H1 (cell line): ENCODE measurements around the gene TRIM27. TPM values are rescaled to one million over a fixed set of nuclear protein-coding genes. Genes with fewer than 3 reads are reported as not detected.

ENCODE experiments used
- CTCF ChIA-PET: fragments of 300-600 bp; sonication (Branson Sonifier 250); formaldehyde crosslinking; loops from one replicate; lab custom pipeline; 2021; ENCODE audit not compliant: partially characterized antibody; lab: Charles Lee
- POLR2A ChIA-PET: fragments of 300-600 bp; sonication (Branson Sonifier 250); formaldehyde crosslinking; loops from one replicate; lab custom pipeline; 2021; ENCODE audit warnings: inconsistent platforms; ENCODE audit not compliant: partially characterized antibody; lab: Charles Lee
- DNase-seq, 2 experiments: peaks; one replicate each; pipeline versions ENCODE4 v3.0.0 to v3.0.0-alpha.2; 2010 to 2022; ENCODE audit warnings: low spot score in 2 of 2, low read depth in 1 of 2, mixed read lengths in 1 of 2
- FAIRE-seq: peaks from 2 replicates; lab custom pipeline; 2011; peaks lifted over from hg19 to GRCh38; lab: Jason Lieb, UNC
- H2AFZ ChIP-seq: 2 replicates; pipeline ENCODE4 v1.8.1; 2012; ENCODE audit warnings: low read length, inconsistent platforms
- H2AK5ac ChIP-seq: 2 replicates; pipeline ENCODE4 v1.6.1; 2013; ENCODE audit warnings: low read depth, low read length
- H2BK120ac ChIP-seq: replicated peaks from 2 replicates; pipeline ENCODE3; 2013; ENCODE audit warnings: low read depth, low read length, inconsistent platforms
- H2BK12ac ChIP-seq: 2 replicates; pipeline ENCODE4 v1.6.1; 2013; ENCODE audit warnings: low read depth, low read length
- H2BK15ac ChIP-seq: 2 replicates; pipeline ENCODE4 v1.6.1; 2013; ENCODE audit warnings: low read length
- H2BK20ac ChIP-seq: 2 replicates; pipeline ENCODE4 v1.6.1; 2013; ENCODE audit warnings: low read length
- H2BK5ac ChIP-seq: 2 replicates; pipeline ENCODE4 v1.6.1; 2013; ENCODE audit warnings: low read depth, low read length
- H3K14ac ChIP-seq: 2 replicates; pipeline ENCODE4 v1.6.1; 2013; ENCODE audit warnings: inconsistent platforms; ENCODE audit not compliant: insufficient read length
- H3K18ac ChIP-seq: 2 replicates; pipeline ENCODE4 v1.6.1; 2013; ENCODE audit warnings: low read length; ENCODE audit errors: extremely low read depth
- H3K23ac ChIP-seq: 2 replicates; pipeline ENCODE4 v1.6.1; 2013; ENCODE audit warnings: inconsistent platforms; ENCODE audit not compliant: insufficient read length
- H3K23me2 ChIP-seq: 2 replicates; pipeline ENCODE4 v1.6.1; 2013; ENCODE audit warnings: low read depth, low read length
- H3K27ac ChIP-seq: 2 replicates; pipeline ENCODE4 v1.6.1; 2011; ENCODE audit warnings: low read depth, low read length, inconsistent platforms
- H3K27me3 ChIP-seq, 4 experiments: replicated peaks in 1 of 4; 1 replicate in 1 of 4; 2 replicates in 3 of 4; pipeline versions ENCODE4 v1.6.1 to v1.8.1; 2011 to 2013; ENCODE audit warnings: low read length in 3 of 4, mild to moderate bottlenecking in 3 of 4, inconsistent platforms in 2 of 4, mixed read lengths in 2 of 4, moderate library complexity in 1 of 4; ENCODE audit not compliant: control insufficient read depth in 3 of 4, insufficient read depth in 3 of 4; ENCODE audit errors: extremely low read depth in 1 of 4
- H3K36me3 ChIP-seq, 4 experiments: 2 replicates each; pipeline versions ENCODE4 v1.6.1 to v1.8.1; 2011 to 2013; ENCODE audit warnings: mild to moderate bottlenecking in 4 of 4, low read length in 3 of 4, moderate library complexity in 2 of 4, control low read depth in 1 of 4, inconsistent platforms in 1 of 4; ENCODE audit not compliant: insufficient read depth in 4 of 4, control insufficient read depth in 2 of 4
- H3K4ac ChIP-seq: replicated peaks from 2 replicates; pipeline ENCODE3; 2013; ENCODE audit warnings: low read length, low read depth, mixed read lengths, inconsistent platforms; ENCODE audit not compliant: insufficient read length
- H3K4me1 ChIP-seq, 4 experiments: replicated peaks in 1 of 4; 1 replicate in 1 of 4; 2 replicates in 3 of 4; pipeline versions ENCODE4 v1.6.1 to v1.8.1; 2011 to 2013; ENCODE audit warnings: low read length in 3 of 4, inconsistent platforms in 2 of 4, mixed read lengths in 1 of 4; ENCODE audit not compliant: insufficient read depth in 4 of 4, control insufficient read depth in 3 of 4
- H3K4me2 ChIP-seq, 2 experiments: 2 replicates each; pipeline versions ENCODE4 v1.6.1 to v1.8.1; 2011 to 2013; ENCODE audit warnings: low read depth in 2 of 2, low read length in 2 of 2, control low read depth in 1 of 2, inconsistent platforms in 1 of 2, mild to moderate bottlenecking in 1 of 2; ENCODE audit not compliant: insufficient read depth in 1 of 2
- H3K4me3 ChIP-seq, 4 experiments: fragments of 200-600, 300-600 bp in 1 of 4; sonication (generic), shearing (Covaris generic), sonication (Bioruptor Twin) in 1 of 4; 2 replicates each; pipeline versions ENCODE4 v1.5.1 to v1.8.1; 2011 to 2016; ENCODE audit warnings: low read length in 4 of 4, low read depth in 3 of 4, control low read depth in 2 of 4, inconsistent platforms in 2 of 4, mild to moderate bottlenecking in 2 of 4, mixed read lengths in 1 of 4, moderate library complexity in 1 of 4; ENCODE audit not compliant: insufficient read depth in 2 of 4; ENCODE audit errors: extremely low read depth in 1 of 4
- H3K56ac ChIP-seq: replicated peaks from 2 replicates; pipeline ENCODE3; 2013; ENCODE audit warnings: low read depth, mild to moderate bottlenecking, mixed read lengths, low read length, inconsistent platforms; ENCODE audit not compliant: insufficient read length
- H3K79me1 ChIP-seq: 2 replicates; pipeline ENCODE4 v1.6.1; 2013; ENCODE audit warnings: low read depth, low read length, control low read depth
- H3K79me2 ChIP-seq, 2 experiments: 2 replicates each; pipeline versions ENCODE4 v1.6.1 to v1.8.1; 2012 to 2013; ENCODE audit warnings: low read length in 2 of 2, mild to moderate bottlenecking in 2 of 2, inconsistent platforms in 1 of 2; ENCODE audit not compliant: insufficient read depth in 2 of 2, control insufficient read depth in 1 of 2
- H3K9ac ChIP-seq, 4 experiments: replicated peaks in 1 of 4; 1 replicate in 1 of 4; 2 replicates in 3 of 4; pipeline versions ENCODE4 v1.6.1 to v1.8.1; 2011 to 2013; ENCODE audit warnings: low read depth in 3 of 4, low read length in 3 of 4, control low read depth in 2 of 4, mild to moderate bottlenecking in 2 of 4, moderate library complexity in 2 of 4, inconsistent platforms in 1 of 4; ENCODE audit errors: extremely low read depth in 1 of 4
- H3K9me3 ChIP-seq, 2 experiments: 2 replicates each; pipeline versions ENCODE4 v1.6.1 to v1.8.1; 2012 to 2013; ENCODE audit warnings: mild to moderate bottlenecking in 2 of 2, moderate library complexity in 2 of 2, control low read depth in 1 of 2, inconsistent platforms in 1 of 2, low read depth in 1 of 2, low read length in 1 of 2, mixed read lengths in 1 of 2; ENCODE audit not compliant: insufficient read depth in 2 of 2
- H4K20me1 ChIP-seq, 2 experiments: replicated peaks in 1 of 2; 2 replicates each; pipeline versions ENCODE3 to v1.8.1; 2011 to 2013; ENCODE audit warnings: inconsistent platforms in 2 of 2, low read length in 2 of 2, mild to moderate bottlenecking in 1 of 2; ENCODE audit not compliant: insufficient read depth in 2 of 2, control insufficient read depth in 1 of 2
- H4K5ac ChIP-seq: 2 replicates; pipeline ENCODE4 v1.6.1; 2013; ENCODE audit warnings: low read length, low read depth, mixed read lengths, inconsistent platforms; ENCODE audit not compliant: insufficient read length
- H4K8ac ChIP-seq: 2 replicates; pipeline ENCODE4 v1.8.0; 2013; ENCODE audit warnings: mild to moderate bottlenecking, moderate library complexity, low read length, inconsistent platforms; ENCODE audit not compliant: insufficient read depth; ENCODE audit errors: extremely low read depth
- H4K91ac ChIP-seq: replicated peaks from 2 replicates; pipeline ENCODE3; 2013; ENCODE audit warnings: low read length, mixed read lengths, inconsistent platforms; ENCODE audit not compliant: insufficient read length
- BACH1 ChIP-seq: IDR thresholded peaks from 2 replicates; pipeline ENCODE4 v1.6.1; 2012; ENCODE audit warnings: low read length, improper control_type of control experiment
- BRCA1 ChIP-seq: IDR thresholded peaks from 2 replicates; pipeline ENCODE4 v1.6.1; 2012; ENCODE audit warnings: low read depth, low read length, improper control_type of control experiment
- CBX5 ChIP-seq: fragments of 300-800, 300-1000 bp; sonication (generic); IDR thresholded peaks from 2 replicates; pipeline ENCODE4 v1.7.1; 2016; ENCODE audit warnings: antibody characterized with exemption, low read length, low read depth
- CHD2 ChIP-seq: IDR thresholded peaks from 2 replicates; pipeline ENCODE4 v1.6.1; 2012; ENCODE audit warnings: low read length, improper control_type of control experiment
- EGR1 ChIP-seq: IDR thresholded peaks from 2 replicates; pipeline ENCODE4 v1.6.1; 2011; ENCODE audit warnings: low read depth, low read length, borderline replicate concordance
- EP300 ChIP-seq, 2 experiments: IDR thresholded peaks; 1 replicate in 1 of 2; 2 replicates in 1 of 2; pipeline ENCODE4 v1.6.1; 2011 to 2012; ENCODE audit warnings: low read depth in 2 of 2, low read length in 2 of 2, mild to moderate bottlenecking in 2 of 2, borderline replicate concordance in 1 of 2, inconsistent platforms in 1 of 2, moderate library complexity in 1 of 2
- FOSL1 ChIP-seq: IDR thresholded peaks from 2 replicates; pipeline ENCODE4 v1.6.1; 2011; ENCODE audit warnings: mild to moderate bottlenecking, low read depth, low read length, moderate library complexity; ENCODE audit not compliant: insufficient read depth
- NANOG ChIP-seq: IDR thresholded peaks from 2 replicates; pipeline ENCODE4 v1.6.1; 2011; ENCODE audit warnings: low read length, low read depth, mild to moderate bottlenecking, inconsistent platforms; ENCODE audit not compliant: insufficient read depth, poor library complexity, severe bottlenecking
- POU5F1 ChIP-seq: IDR thresholded peaks from 2 replicates; pipeline ENCODE4 v1.6.1; 2011; ENCODE audit warnings: low read depth, mild to moderate bottlenecking, low read length, moderate library complexity
- RNF2 ChIP-seq: fragments of 200-900, 300-1000 bp; sonication (generic); IDR thresholded peaks from 2 replicates; pipeline ENCODE4 v1.7.1; 2016; ENCODE audit warnings: borderline replicate concordance, low read depth, mild to moderate bottlenecking, antibody characterized with exemption, low read length; ENCODE audit not compliant: poor library complexity, severe bottlenecking; ENCODE audit errors: missing control alignments
- SIN3A ChIP-seq, 2 experiments: IDR thresholded peaks in 1 of 2; conservative IDR thresholded peaks in 1 of 2; 2 replicates each; pipeline ENCODE4 v1.6.1; 2011 to 2012; ENCODE audit warnings: low read length in 2 of 2, improper control_type of control experiment in 1 of 2, low read depth in 1 of 2, mild to moderate bottlenecking in 1 of 2
- SIRT6 ChIP-seq: IDR thresholded peaks from one replicate; pipeline ENCODE4 v1.7.1; 2012; ENCODE audit warnings: low read length, inconsistent platforms
- SRF ChIP-seq: IDR thresholded peaks from 2 replicates; pipeline ENCODE4 v1.6.1; 2011; ENCODE audit warnings: mild to moderate bottlenecking, low read depth, low read length, moderate library complexity
- TAF1 ChIP-seq: IDR thresholded peaks from 2 replicates; pipeline ENCODE4 v1.6.1; 2011; ENCODE audit warnings: mild to moderate bottlenecking, low read depth, low read length
- TBP ChIP-seq: IDR thresholded peaks from 2 replicates; pipeline ENCODE4 v1.6.1; 2011; ENCODE audit warnings: low read depth, low read length, improper control_type of control experiment
- WGBS, 2 experiments: shearing (Covaris generic) in 1 of 2; methylation state at CpG; one replicate each; pipeline versions ENCODE4 v1.1.6 to v1.1.7; 2013 to 2015; ENCODE audit warnings: low lambda C conversion rate in 2 of 2, mixed read lengths in 2 of 2, inconsistent platforms in 1 of 2, low coverage in 1 of 2, missing lambda C conversion rate in 1 of 2; ENCODE audit not compliant: insufficient replicate concordance in 2 of 2, insufficient coverage in 1 of 2, insufficient read length in 1 of 2; ENCODE audit errors: extremely low coverage in 1 of 2, missing lambda C conversion rate in 1 of 2; 5-methylcytosine and 5-hydroxymethylcytosine counted together
- polyA plus RNA-seq, 7 experiments: library from polyadenylated mRNA; depleted of rRNA in 3 of 7; stranded (reverse) in 5 of 7; unstranded in 2 of 7; fragments of >200 nt in 5 of 7; fragments of 200-250 nt in 2 of 7; gene quantifications; 1 replicate in 5 of 7; 2 replicates in 1 of 7; 4 replicates in 1 of 7; pipeline versions ENCODE4 v1.2.1 to v1.2.3, GENCODE V29; 2011 to 2013; ENCODE audit warnings: missing spikeins in 2 of 7, mixed read lengths in 2 of 7
- total RNA-seq: library from RNA; stranded (reverse); fragmentation: NEBNext Ultra II Directional; extraction: Animal tissue kit (Norgen Biotek cat#: 25700); gene quantifications from 2 replicates; pipeline ENCODE4 v1.2.1, GENCODE V29; 2021

Gene TRIM27
- total and polyA plus RNA-seq, 2 of the 8 experiments (the other 6 are each of a cell fraction or from before 2014, with no cell fraction given): 76.4 to 85.9 TPM

DNA sequence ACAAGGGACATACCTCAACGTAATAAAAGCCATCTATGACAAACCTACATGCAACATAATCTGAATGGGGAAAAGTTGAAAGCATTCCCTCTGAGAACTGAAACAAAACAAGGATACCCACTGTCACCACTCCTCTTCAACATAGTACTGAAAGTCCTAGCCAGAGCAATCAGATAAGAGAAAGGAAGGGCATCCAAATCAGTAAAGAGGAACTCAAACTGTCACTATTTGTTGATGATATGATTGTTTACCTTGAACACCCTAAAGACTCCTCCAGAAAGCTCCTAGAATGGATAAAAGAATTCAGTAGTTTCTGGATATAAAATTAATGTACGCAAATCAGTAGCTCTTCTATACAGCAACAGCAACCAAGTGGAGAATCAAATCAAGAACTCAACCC, 41.9 kb upstream of the TRIM27 start:
- H2BK15ac ChIP-seq: no peak overlapping the region
- H3K4me1 ChIP-seq: no peaks in the 10 kb centered on the region
- TF ChIP-seq FOSL1: no peak
- no peak for TF ChIP-seq EGR1
- TF ChIP-seq POU5F1: no peak
- no peak for TF ChIP-seq SIN3A (conservative IDR thresholded peaks at IDR 0.05 in 1 of 2, IDR thresholded peaks at IDR 0.05 in 1 of 2; ENCODE audit: low read depth in 1 of 2, low read length in 2 of 2)
- no peak for TF ChIP-seq SRF
- TF ChIP-seq BRCA1: no peak
- no peak for TF ChIP-seq CBX5
- no peak for TF ChIP-seq NANOG
- TF ChIP-seq CHD2: no peak
- TF ChIP-seq TBP: no peak
- no peak for TF ChIP-seq SIRT6
- TF ChIP-seq BACH1: no peak
- TF ChIP-seq TAF1: no peak
- no peak for TF ChIP-seq RNF2
- no peak for TF ChIP-seq EP300 (IDR thresholded peaks at IDR 0.05; ENCODE audit: borderline replicate concordance in 1 of 2, low read depth in 2 of 2, low read length in 2 of 2)

More for the DNA sequence above, 41.9 kb upstream of the TRIM27 start:
- Histone ChIP-seq H3K4me3 (no peak overlapping the region), H2BK120ac (no peak overlapping the region), H2BK5ac (no peak overlapping the region), H3K14ac (no peak overlapping the region), H3K56ac (no peak overlapping the region), H2AFZ (no peak overlapping the region), H3K23me2 (no peaks in the 10 kb centered on the region), H2BK12ac (no peak overlapping the region), H3K27me3 (no peaks in the 10 kb centered on the region), H3K18ac (no peak overlapping the region), H2BK20ac (no peak overlapping the region), H3K4ac (no peak overlapping the region), H3K36me3 (no peaks in the 10 kb centered on the region), H4K91ac (no peak overlapping the region), H3K23ac (no peak overlapping the region), H3K9me3 (peaks cover 0 to 4% of the 10 kb centered on the region in 2 experiments; a peak in 1 of 4 replicates), H4K20me1 (no peaks in the 10 kb centered on the region), H2AK5ac (no peak overlapping the region), H4K8ac (no peak overlapping the region), H3K4me2 (no peak overlapping the region), H3K27ac (no peak overlapping the region), H4K5ac (no peak overlapping the region), H3K9ac (no peak overlapping the region), H3K79me2 (no peaks in the 10 kb centered on the region), H3K79me1 (no peaks in the 10 kb centered on the region)
- ChIA-PET CTCF (no interaction called here), POLR2A (no interaction called here)
- WGBS, 2 experiments: 72% methylated on average over 2 of the region's 2 CpGs; no CpG with 5 or more reads in 1 of the 2 experiments
- DNase-seq (no peak), FAIRE-seq (no peak)
